IMR-90 (cell line): ENCODE results near the gene GLRX5. TPM values are rescaled to one million over a fixed set of nuclear protein-coding genes. Genes with fewer than 3 reads are reported as not detected.

Source experiments
- ATAC-seq: fragments of 200-7000 bp; cut with Tn5 transposase; 2 replicates; pipeline ENCODE4 v1.9.1; 2020; ENCODE audit warnings: low read depth, mild to moderate bottlenecking, moderate library complexity
- BruUV-seq: library from RNA; stranded (reverse); fragments of 400-500 nt; replicated peaks from 2 replicates; lab custom pipeline; 2021; lab: Mats Ljungman, UMichigan
- CTCF ChIA-PET: fragments of 300-600 bp; formaldehyde crosslinking; extraction: SDS; loops from one replicate; lab custom pipeline; 2021; ENCODE audit warnings: antibody characterized with exemption; lab: Yijun Ruan, JAX
- POLR2A ChIA-PET: fragments of 300-600 bp; sonication (Branson Sonifier 250); formaldehyde crosslinking; loops from one replicate; lab custom pipeline; 2022; ENCODE audit warnings: antibody characterized with exemption; ENCODE audit not compliant: unreplicated experiment; lab: Charles Lee
- DNase-seq: peaks from one replicate; pipeline ENCODE4 v3.0.0; 2013
- H2AFZ ChIP-seq: replicated peaks from 2 replicates; pipeline ENCODE3; 2013; ENCODE audit warnings: low read length, mild to moderate bottlenecking; ENCODE audit not compliant: poor library complexity
- H2AK5ac ChIP-seq: 2 replicates; pipeline ENCODE4 v1.6.1; 2013; ENCODE audit warnings: low read depth, low read length, inconsistent platforms
- H2AK9ac ChIP-seq: replicated peaks from 2 replicates; pipeline ENCODE3; 2013; ENCODE audit warnings: mild to moderate bottlenecking, low read depth, low read length, moderate library complexity; ENCODE audit not compliant: poor library complexity
- H2BK120ac ChIP-seq: 2 replicates; pipeline ENCODE4 v1.6.1; 2013; ENCODE audit warnings: low read depth, low read length, inconsistent platforms
- H2BK15ac ChIP-seq: 3 replicates; pipeline ENCODE4 v1.6.1; 2013; ENCODE audit warnings: low read depth, low read length, inconsistent platforms
- H2BK20ac ChIP-seq: 2 replicates; pipeline ENCODE4 v1.6.1; 2013; ENCODE audit warnings: low read depth, mild to moderate bottlenecking, inconsistent platforms, low read length, moderate library complexity
- H2BK5ac ChIP-seq: 2 replicates; pipeline ENCODE4 v1.6.1; 2013; ENCODE audit warnings: mild to moderate bottlenecking, low read depth, low read length, inconsistent platforms; ENCODE audit not compliant: poor library complexity, severe bottlenecking
- H3K14ac ChIP-seq: replicated peaks from 2 replicates; pipeline ENCODE4 v1.6.1; 2013; ENCODE audit warnings: low read depth, low read length, inconsistent platforms
- H3K18ac ChIP-seq: 2 replicates; pipeline ENCODE4 v1.6.1; 2013; ENCODE audit warnings: low read depth, low read length, control low read depth
- H3K23ac ChIP-seq: 2 replicates; pipeline ENCODE4 v1.6.1; 2013; ENCODE audit warnings: low read depth, low read length, inconsistent platforms
- H3K27ac ChIP-seq: 2 replicates; pipeline ENCODE4 v1.5.1; 2013; ENCODE audit warnings: mild to moderate bottlenecking, control low read depth, low read length; ENCODE audit not compliant: insufficient read depth
- H3K27me3 ChIP-seq: 2 replicates; pipeline ENCODE4 v1.6.1; 2013; ENCODE audit warnings: low read length; ENCODE audit not compliant: control insufficient read depth, insufficient read depth
- H3K36me3 ChIP-seq: 2 replicates; pipeline ENCODE4 v1.6.1; 2013; ENCODE audit warnings: low read length, mixed read lengths; ENCODE audit not compliant: control insufficient read depth, insufficient read depth
- H3K4ac ChIP-seq: 2 replicates; pipeline ENCODE4 v1.6.1; 2013; ENCODE audit warnings: low read depth, low read length, inconsistent platforms
- H3K4me1 ChIP-seq: 2 replicates; pipeline ENCODE4 v1.6.1; 2013; ENCODE audit warnings: low read length, mixed read lengths; ENCODE audit not compliant: control insufficient read depth, insufficient read depth
- H3K4me2 ChIP-seq: 2 replicates; pipeline ENCODE4 v1.6.1; 2013; ENCODE audit warnings: low read depth, mild to moderate bottlenecking, control low read depth, low read length, moderate library complexity
- H3K4me3 ChIP-seq: 2 replicates; pipeline ENCODE4 v1.5.1; 2013; ENCODE audit warnings: low read depth, mild to moderate bottlenecking, control low read depth, low read length, moderate library complexity; ENCODE audit not compliant: insufficient read depth
- H3K56ac ChIP-seq: 2 replicates; pipeline ENCODE4 v1.6.1; 2013; ENCODE audit warnings: low read length, inconsistent platforms; ENCODE audit not compliant: insufficient read depth; ENCODE audit errors: extremely low read depth
- H3K79me1 ChIP-seq, 2 experiments: 2 replicates each; pipeline ENCODE4 v1.6.1; 2013; ENCODE audit warnings: low read length in 2 of 2, inconsistent platforms in 1 of 2, low read depth in 1 of 2
- H3K9ac ChIP-seq: 2 replicates; pipeline ENCODE4 v1.6.1; 2013; ENCODE audit warnings: low read depth, low read length, control low read depth
- H3K9me1 ChIP-seq: 2 replicates; pipeline ENCODE4 v1.6.1; 2013; ENCODE audit warnings: low read length, inconsistent platforms; ENCODE audit not compliant: insufficient read depth
- H3K9me3 ChIP-seq: 2 replicates; pipeline ENCODE4 v1.6.1; 2013; ENCODE audit warnings: low read length; ENCODE audit not compliant: control insufficient read depth, insufficient read depth
- H4K20me1 ChIP-seq: 2 replicates; pipeline ENCODE4 v1.6.1; 2013; ENCODE audit warnings: low read length, inconsistent platforms; ENCODE audit not compliant: insufficient read depth
- H4K5ac ChIP-seq: 2 replicates; pipeline ENCODE4 v1.6.1; 2013; ENCODE audit warnings: mild to moderate bottlenecking, low read depth, low read length, control low read depth
- H4K8ac ChIP-seq, 2 experiments: 2 replicates each; pipeline ENCODE4 v1.6.1; 2013; ENCODE audit warnings: low read depth in 2 of 2, low read length in 2 of 2, control low read depth in 1 of 2, inconsistent platforms in 1 of 2
- H4K91ac ChIP-seq: 2 replicates; pipeline ENCODE4 v1.6.1; 2013; ENCODE audit warnings: low read depth, low read length, inconsistent platforms; ENCODE audit not compliant: insufficient read depth
- CEBPB ChIP-seq: IDR thresholded peaks from 2 replicates; pipeline ENCODE4 v1.6.1; 2012; ENCODE audit warnings: low read depth, low read length, improper control_type of control experiment
- MAZ ChIP-seq: IDR thresholded peaks from 2 replicates; pipeline ENCODE4 v1.6.1; 2012; ENCODE audit warnings: low read depth, mild to moderate bottlenecking, low read length, improper control_type of control experiment, moderate library complexity, borderline replicate concordance
- NFE2L2 ChIP-seq: fragments of 150-350 bp; IDR thresholded peaks from 2 replicates; pipeline ENCODE4 v1.6.1; 2016; ENCODE audit warnings: low read depth, mild to moderate bottlenecking, low read length
- RFX5 ChIP-seq: IDR thresholded peaks from 2 replicates; pipeline ENCODE4 v1.8.0; 2012; ENCODE audit warnings: low read depth, mild to moderate bottlenecking, low read length, moderate library complexity
- SMC3 ChIP-seq: fragments of 150-350 bp; IDR thresholded peaks from 2 replicates; pipeline ENCODE4 v1.6.1; 2016; ENCODE audit warnings: low read depth, mild to moderate bottlenecking, antibody characterized with exemption, low read length, moderate library complexity
- WGBS, 2 experiments: methylation state at CpG; one replicate each; pipeline versions ENCODE4 v1.1.5 to v1.1.7; 2013; ENCODE audit warnings: missing lambda C conversion rate in 2 of 2; ENCODE audit not compliant: insufficient read length in 1 of 2; ENCODE audit errors: extremely low coverage in 2 of 2; 5-methylcytosine and 5-hydroxymethylcytosine counted together
- dilution Hi-C: fragments of 300-500 bp; cut with HindIII; formaldehyde crosslinking; loops from one replicate; pipeline ENCODE4 v1.14.3; 2018; ENCODE audit warnings: low sequenced_read_pairs; ENCODE audit not compliant: unreplicated experiment
- in situ Hi-C: fragments of 300-500 bp; cut with MboI; formaldehyde crosslinking; loops from 3 replicates; pipeline ENCODE4 v1.14.3; 2019; ENCODE audit warnings: low sequenced_read_pairs, inconsistent platforms, mixed read lengths
- intact Hi-C: fragments of 100-400 bp; cut with micrococcal nuclease; formaldehyde crosslinking; loops from 2 replicates; pipeline ENCODE4 v1.10.0; 2022
- polyA plus RNA-seq, 3 experiments: library from polyadenylated mRNA; depleted of rRNA; stranded (reverse); fragments of >200 nt; gene quantifications; 2 replicates each; pipeline ENCODE4 v1.2.3, GENCODE V29; 2012; ENCODE audit warnings: low replicate concordance in 1 of 3
- total RNA-seq: library from RNA; depleted of rRNA; stranded (reverse); fragments of >200 nt; gene quantifications from 2 replicates; pipeline ENCODE4 v1.2.3, GENCODE V29; 2012
- TF ChIP-seq, protein P1 (sequence below): conservative IDR thresholded peaks from 2 replicates; pipeline ENCODE4 v1.5.1; 2012; ENCODE audit warnings: mild to moderate bottlenecking, low read depth, low read length, improper control_type of control experiment

Gene GLRX5
- total and polyA plus RNA-seq, 2 of the 4 experiments (the other 2 are of a cell fraction): 32.4 to 40.4 TPM

DNA sequence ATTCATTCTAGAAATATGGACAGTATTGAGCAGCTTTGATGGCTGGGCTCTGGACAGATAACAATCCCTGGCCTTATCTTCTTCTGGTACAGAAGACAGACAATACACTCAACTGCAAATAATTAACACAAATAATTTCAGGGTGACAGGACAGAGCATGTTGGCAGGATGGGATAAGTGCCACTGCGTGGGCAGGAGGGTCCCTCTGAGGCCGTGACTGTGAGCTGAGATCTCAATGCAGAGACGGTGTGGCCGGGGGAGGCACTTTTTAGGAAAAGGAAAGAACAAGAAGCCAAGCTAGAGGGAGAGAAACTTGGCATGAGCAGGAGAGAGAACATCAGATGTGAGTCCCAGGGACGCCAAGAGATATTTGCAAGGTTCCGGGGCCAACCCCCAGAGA lies 26.5 kb upstream of the GLRX5 start:
- H3K36me3 ChIP-seq: no peaks in the 10 kb centered on the region
- H3K18ac ChIP-seq: no peak overlapping the region
- H3K4me3 ChIP-seq: no peak overlapping the region
- no peaks in the 10 kb centered on the region for H3K9me3 ChIP-seq
- no peaks in the 10 kb centered on the region; the same call in 1 of the 2 replicates for H4K20me1 ChIP-seq
- H3K9ac ChIP-seq: no peak overlapping the region
- dilution Hi-C loops: no loop called here
- H3K4ac ChIP-seq: peak overlapping the region; percentile 59
- ChIA-PET CTCF (no interaction called here), POLR2A (no interaction called here)
- no peak overlapping the region for H4K5ac ChIP-seq
- H2AK5ac ChIP-seq: peak overlapping the region; percentile 73; the same call in 1 of the 2 replicates
- no peak overlapping the region for H3K56ac ChIP-seq
- no TSS peak for BruUV-seq
- DNase-seq (no peak), ATAC-seq (no peak)
- H4K91ac ChIP-seq: peak overlapping the region; percentile 42; the same call in 1 of the 2 replicates
- H2BK20ac ChIP-seq: peak overlapping the region; percentile 71
- peaks cover 24% of the 10 kb centered on the region for H3K4me1 ChIP-seq
- in situ Hi-C loops: loop anchor here (25.0 kb wide), 1 partner anchor 371 kb away; no protein-coding TSS in a partner anchor
- H2BK5ac ChIP-seq: peak overlapping the region; percentile 7
- H2BK15ac ChIP-seq: peak overlapping the region; percentile 54; the same call in 1 of the 3 replicates
- H3K4me2 ChIP-seq: no peak overlapping the region
- H3K27me3 ChIP-seq: no peaks in the 10 kb centered on the region
- H2BK120ac ChIP-seq: peak overlapping the region; percentile 56; the same call in 1 of the 2 replicates
- no peak overlapping the region for H4K8ac ChIP-seq
- intact Hi-C loops: loop anchor here (1.0 kb wide), 1 partner anchor 11 kb away; no protein-coding TSS in a partner anchor
- peaks cover 15 to 78% of the 10 kb centered on the region in 2 experiments for H3K79me1 ChIP-seq
- H3K14ac ChIP-seq: no peak overlapping the region
- peaks cover 43% of the 10 kb centered on the region for H3K9me1 ChIP-seq
- peak overlapping the region; percentile 47; the same call in 1 of the 2 replicates for H3K23ac ChIP-seq
- H3K27ac ChIP-seq: no peak overlapping the region
- TF ChIP-seq NFE2L2: no peak
- TF ChIP-seq, protein P1, sequence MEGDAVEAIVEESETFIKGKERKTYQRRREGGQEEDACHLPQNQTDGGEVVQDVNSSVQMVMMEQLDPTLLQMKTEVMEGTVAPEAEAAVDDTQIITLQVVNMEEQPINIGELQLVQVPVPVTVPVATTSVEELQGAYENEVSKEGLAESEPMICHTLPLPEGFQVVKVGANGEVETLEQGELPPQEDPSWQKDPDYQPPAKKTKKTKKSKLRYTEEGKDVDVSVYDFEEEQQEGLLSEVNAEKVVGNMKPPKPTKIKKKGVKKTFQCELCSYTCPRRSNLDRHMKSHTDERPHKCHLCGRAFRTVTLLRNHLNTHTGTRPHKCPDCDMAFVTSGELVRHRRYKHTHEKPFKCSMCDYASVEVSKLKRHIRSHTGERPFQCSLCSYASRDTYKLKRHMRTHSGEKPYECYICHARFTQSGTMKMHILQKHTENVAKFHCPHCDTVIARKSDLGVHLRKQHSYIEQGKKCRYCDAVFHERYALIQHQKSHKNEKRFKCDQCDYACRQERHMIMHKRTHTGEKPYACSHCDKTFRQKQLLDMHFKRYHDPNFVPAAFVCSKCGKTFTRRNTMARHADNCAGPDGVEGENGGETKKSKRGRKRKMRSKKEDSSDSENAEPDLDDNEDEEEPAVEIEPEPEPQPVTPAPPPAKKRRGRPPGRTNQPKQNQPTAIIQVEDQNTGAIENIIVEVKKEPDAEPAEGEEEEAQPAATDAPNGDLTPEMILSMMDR: no peak
- TF ChIP-seq SMC3: no peak
- no peak for TF ChIP-seq CEBPB
- no peak for TF ChIP-seq RFX5
- no peak for TF ChIP-seq MAZ
- no CpG with 5 or more reads among the region's 6 CpGs for WGBS, 2 experiments
- no peak overlapping the region for H2AFZ ChIP-seq
- H2AK9ac ChIP-seq: peak overlapping the region; percentile 52
